Urinary bladder (tissue), 4 donors: Measurements from ENCODE around the gene ARRDC1. TPM values are rescaled to one million over a fixed set of nuclear protein-coding genes. Genes with fewer than 3 reads are reported as not detected.
"Not testable (repeated sequence)": the region's sequence is repeated elsewhere in the genome, so short reads cannot be mapped to it uniquely, and the experiment has no call there.

Experiments used
- DNase-seq: peaks from one replicate; pipeline ENCODE4 v3.0.0-alpha.2; 2015; ENCODE audit errors: extremely low spot score
- H3K27ac ChIP-seq: one replicate; pipeline ENCODE4 v1.5.1; 2013; ENCODE audit warnings: low read depth, mild to moderate bottlenecking, moderate library complexity
- H3K36me3 ChIP-seq: one replicate; pipeline ENCODE4 v1.6.1; 2013; ENCODE audit warnings: mild to moderate bottlenecking, moderate library complexity; ENCODE audit not compliant: insufficient read depth
- H3K4me1 ChIP-seq: one replicate; pipeline ENCODE4 v1.6.1; 2013; ENCODE audit warnings: mild to moderate bottlenecking, moderate library complexity; ENCODE audit not compliant: insufficient read depth
- H3K4me3 ChIP-seq: one replicate; pipeline ENCODE4 v1.5.1; 2013; ENCODE audit warnings: low read depth, low read length
- WGBS: extraction: QIAGEN DNeasy Blood & Tissue Kit; methylation state at CpG from one replicate; pipeline ENCODE4 v1.1.7; 2013; 5-methylcytosine and 5-hydroxymethylcytosine counted together
- polyA plus RNA-seq: library from polyadenylated mRNA; stranded (reverse); fragments of 200-250 nt; gene quantifications from one replicate; pipeline ENCODE4 v1.2.3, GENCODE V29; 2013
- total RNA-seq: library from RNA; depleted of rRNA; stranded (reverse); fragments of >200 nt; gene quantifications from one replicate; pipeline ENCODE4 v1.2.3, GENCODE V29; 2014
- donor health status: healthy with polysubstance abuse.
- donor health status: healthy.

The ARRDC1 gene
- total and polyA plus RNA-seq, 2 donors: 14.3 to 37.5 TPM

DNA sequence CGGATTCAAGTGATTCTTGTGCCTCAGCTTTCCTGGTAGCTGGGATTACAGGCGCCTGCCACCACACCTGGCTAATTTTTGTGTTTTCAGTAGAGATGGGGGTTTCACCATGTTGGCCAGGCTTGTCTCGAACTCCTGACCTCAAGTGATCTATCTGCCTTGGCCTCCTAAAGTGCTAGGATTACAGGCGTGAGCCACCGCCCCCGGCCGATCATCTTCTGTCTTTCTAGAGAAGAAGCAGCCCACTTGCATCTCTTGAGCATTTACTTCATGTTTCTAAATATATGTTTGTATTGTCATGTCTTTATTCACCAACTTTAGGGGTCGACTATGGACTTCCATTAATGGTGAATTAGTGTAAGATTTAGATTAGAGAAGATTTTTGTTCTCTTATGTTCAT, 16.7 kb downstream of the ARRDC1 start:
- H3K4me1 ChIP-seq, DNase-seq, H3K36me3 ChIP-seq, H3K4me3 ChIP-seq, H3K27ac ChIP-seq: not testable (repeated sequence)
- WGBS: 88% methylated on average over 8 of the region's 8 CpGs

DNA sequence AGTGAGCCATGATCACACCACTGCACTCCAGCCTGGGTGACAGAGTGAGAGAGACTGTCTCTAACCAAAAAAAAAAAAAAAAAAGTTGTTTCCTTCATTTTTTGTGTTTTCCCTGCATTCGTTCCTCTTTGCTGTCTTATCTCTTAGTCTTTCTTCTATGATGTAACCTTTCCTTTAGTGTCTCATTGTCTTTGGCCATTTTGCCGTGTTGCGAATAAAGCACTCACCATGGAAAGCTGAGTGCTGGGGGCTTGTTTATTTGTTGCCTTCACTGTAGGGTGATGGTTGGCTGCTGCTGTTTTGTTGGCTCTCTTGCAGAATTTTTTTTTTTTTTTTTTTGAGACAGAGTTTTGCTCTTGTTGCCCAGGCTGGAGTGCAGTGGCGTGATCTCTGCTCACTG, 21.0 kb downstream of the ARRDC1 start:
- Histone ChIP-seq H3K4me1 (no peaks in the 10 kb centered on the region), H3K27ac (no peak overlapping the region), H3K36me3 (no peaks in the 10 kb centered on the region), H3K4me3 (no peak overlapping the region)
- no peak for DNase-seq
- 69% methylated on average over 4 of the region's 4 CpGs for WGBS

DNA sequence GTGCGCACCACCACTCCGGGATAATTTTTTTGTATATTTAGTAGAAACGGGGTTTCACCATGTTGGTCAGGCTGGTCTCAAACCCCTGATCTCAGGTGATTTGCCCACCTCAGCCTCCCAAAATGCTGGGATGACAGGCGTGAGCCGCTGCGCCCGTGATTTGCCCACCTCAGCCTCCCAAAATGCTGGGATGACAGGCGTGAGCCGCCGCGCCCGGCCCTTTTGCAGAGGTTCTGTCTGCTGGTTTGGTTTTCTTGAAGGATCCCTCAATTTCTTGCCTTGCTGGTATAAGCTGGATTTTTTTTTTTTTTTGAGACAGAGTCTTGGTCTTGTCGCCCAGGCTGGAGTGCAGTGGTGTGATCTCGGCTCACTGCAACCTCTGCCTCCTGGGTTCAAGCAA, 21.9 kb downstream of the ARRDC1 start:
- H3K4me1 ChIP-seq: not testable (repeated sequence)

DNA sequence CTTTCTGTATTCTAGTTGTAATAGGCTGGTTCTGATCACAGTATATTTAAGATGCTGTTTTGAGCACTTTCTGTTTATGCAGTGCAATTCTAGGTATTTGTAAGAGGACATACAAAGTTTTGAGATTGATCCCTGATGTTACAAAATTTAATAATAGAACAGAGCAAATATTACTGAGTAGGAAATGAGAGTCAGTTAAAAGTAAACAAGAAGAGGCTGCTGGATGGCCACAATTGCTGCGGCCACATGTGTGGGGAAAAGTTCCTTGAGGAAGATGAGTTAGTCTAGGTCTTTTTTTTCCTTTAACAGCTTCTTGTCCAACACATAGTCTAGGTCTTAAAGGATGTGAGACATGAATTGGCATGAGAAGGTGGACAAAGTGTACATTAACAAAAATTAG, 24.6 kb downstream of the ARRDC1 start:
- Histone ChIP-seq H3K4me3 (no peak overlapping the region), H3K36me3 (no peaks in the 10 kb centered on the region), H3K27ac (no peak overlapping the region), H3K4me1 (no peaks in the 10 kb centered on the region)
- WGBS: 46% methylated on average over 1 of the region's 1 CpG
- DNase-seq: no peak

More for the DNA sequence above, 21.9 kb downstream of the ARRDC1 start:
- WGBS: 98% methylated on average over 14 of the region's 14 CpGs
- H3K27ac ChIP-seq, H3K36me3 ChIP-seq, DNase-seq, H3K4me3 ChIP-seq: not testable (repeated sequence)

DNA sequence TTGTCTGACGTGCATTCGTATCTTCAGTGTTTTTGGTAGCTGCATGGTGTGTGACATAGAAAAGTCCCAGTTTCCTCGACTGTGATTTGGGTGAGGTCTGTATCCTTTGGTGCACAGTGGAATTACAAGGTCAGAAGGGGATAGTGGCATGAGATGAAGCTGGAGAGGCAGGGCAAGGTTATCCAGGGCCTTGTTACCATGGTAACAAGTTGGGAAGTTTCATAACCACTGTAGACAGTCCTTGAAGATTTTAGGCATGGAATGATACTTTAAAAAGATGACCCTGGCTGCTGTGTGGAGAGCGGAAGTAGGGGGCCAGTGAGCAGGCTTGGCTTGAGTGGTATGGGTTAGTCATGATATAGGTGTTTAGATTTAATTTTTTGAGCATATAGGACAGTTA, 25.2 kb downstream of the ARRDC1 start:
- H3K36me3 ChIP-seq: no peaks in the 10 kb centered on the region
- no peak overlapping the region for H3K4me3 ChIP-seq
- DNase-seq: no peak
- H3K27ac ChIP-seq: no peak overlapping the region
- 77% methylated on average over 4 of the region's 4 CpGs for WGBS
- no peaks in the 10 kb centered on the region for H3K4me1 ChIP-seq

DNA sequence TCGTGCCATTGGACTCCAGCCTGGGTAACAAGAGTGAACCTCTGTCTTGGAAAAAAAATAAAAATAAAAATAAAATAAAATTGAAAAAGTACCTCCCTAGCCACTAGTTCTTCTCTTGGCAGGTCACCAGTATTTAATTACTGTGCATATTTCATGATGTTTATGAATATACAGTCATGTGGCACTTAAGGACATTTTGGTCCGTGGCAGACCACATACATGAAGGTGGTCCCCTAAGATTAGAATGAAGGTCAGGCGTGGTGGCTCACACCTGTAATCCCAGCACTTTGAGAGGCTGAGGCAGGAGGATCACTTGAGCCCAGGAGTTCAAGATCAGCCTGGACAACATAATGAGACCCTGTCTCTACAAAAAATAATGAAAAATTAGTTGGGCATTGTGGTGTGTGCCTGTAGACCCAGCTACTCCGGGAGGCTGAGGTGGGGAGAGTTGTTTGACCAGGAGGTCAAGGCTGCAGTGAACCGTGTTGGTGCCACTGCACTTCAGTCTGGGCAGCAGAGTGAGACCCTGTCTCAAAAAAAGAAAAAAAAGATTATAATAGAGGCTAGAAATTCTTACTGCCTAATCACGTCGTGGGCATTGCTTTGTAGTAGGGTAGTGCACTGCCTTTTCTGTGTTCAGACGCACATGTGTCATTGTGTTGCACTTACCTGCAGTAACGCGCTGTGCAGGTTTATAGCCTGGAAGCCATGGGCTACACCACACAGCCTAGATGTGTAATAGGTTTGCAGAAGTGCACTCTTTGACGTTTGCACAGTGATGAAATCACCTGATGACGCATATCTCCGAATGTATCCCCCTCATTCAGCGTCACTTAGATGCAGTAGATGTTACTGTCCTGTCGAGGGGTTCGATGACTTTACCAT, 26.1 kb downstream of the ARRDC1 start:
- H3K27ac ChIP-seq: no peak overlapping the region
- no peaks in the 10 kb centered on the region for H3K4me1 ChIP-seq
- no peak for DNase-seq
- H3K36me3 ChIP-seq: no peaks in the 10 kb centered on the region
- 90% methylated on average over 16 of the region's 16 CpGs for WGBS
- H3K4me3 ChIP-seq: no peak overlapping the region

DNA sequence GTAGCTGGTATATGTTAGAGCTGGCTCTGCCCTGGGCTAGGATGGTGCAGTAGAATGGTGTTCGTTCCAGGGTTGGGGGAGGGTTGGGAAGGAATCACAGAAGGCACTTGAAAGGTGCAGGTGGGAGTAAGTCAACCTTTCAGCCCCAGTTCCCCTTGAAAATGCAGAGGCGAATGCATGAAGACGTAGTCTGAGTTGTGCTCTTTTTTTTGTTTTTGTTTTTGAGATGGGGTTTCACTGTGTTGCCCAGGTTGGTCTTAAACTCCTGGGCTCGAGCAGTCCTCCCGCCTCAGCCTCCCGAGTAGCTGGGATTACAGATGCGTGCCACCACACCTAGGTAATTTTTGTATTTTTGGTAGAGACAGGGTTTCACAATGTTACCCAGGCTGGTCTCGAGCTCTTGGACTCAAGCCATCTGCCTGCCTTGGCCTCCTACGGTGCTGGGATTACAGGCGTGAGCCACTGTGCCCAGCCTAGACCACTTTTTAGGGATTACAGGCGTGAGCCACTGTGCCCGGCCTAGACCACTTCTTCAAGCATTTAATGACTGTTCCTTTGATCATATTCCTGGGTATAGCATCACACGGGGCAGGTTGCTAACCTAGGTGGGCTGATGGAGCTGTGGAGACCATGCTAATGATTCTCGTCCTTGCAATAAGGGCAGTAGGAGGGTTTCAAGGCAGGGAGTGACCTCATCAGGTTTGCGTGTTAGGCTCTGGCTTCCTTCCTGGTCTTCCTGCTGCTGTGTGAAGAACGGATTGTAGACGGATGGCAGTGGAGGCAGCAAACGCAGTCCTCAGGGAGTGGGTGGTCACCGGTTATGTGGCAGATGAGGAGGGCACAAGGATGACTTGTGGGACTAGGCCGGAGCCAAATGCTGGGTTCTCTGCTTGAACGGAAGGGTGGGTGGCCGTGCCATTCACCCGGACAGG, 27.0 kb downstream of the ARRDC1 start:
- Histone ChIP-seq H3K4me3 (no peak overlapping the region), H3K4me1 (no peaks in the 10 kb centered on the region), H3K36me3 (no peaks in the 10 kb centered on the region), H3K27ac (no peak overlapping the region)
- 77% methylated on average over 23 of the region's 23 CpGs for WGBS
- DNase-seq: no peak

DNA sequence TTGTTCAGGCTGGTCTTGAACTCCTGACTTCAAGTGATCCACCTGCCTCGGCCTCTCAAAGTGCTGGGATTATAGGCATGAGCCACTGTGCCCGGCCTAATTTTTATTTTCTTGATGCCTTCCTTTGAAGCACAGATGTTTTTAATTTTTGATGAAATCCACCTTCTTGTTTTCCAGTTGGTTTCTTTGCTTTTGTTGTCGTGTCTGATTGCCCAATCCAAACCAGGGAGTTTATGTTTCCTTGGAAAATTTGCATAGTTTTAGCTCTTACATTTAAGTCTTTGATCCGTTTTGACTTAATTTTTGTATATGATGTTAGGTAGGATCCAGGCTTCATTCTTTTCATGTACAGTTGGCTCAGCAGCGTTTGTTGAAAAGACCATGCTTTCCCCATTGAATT, 28.5 kb downstream of the ARRDC1 start:
- Histone ChIP-seq H3K36me3 (no peaks in the 10 kb centered on the region), H3K4me3 (no peak overlapping the region), H3K27ac (no peak overlapping the region), H3K4me1 (no peaks in the 10 kb centered on the region)
- DNase-seq: no peak
- 71% methylated on average over 5 of the region's 5 CpGs for WGBS

DNA sequence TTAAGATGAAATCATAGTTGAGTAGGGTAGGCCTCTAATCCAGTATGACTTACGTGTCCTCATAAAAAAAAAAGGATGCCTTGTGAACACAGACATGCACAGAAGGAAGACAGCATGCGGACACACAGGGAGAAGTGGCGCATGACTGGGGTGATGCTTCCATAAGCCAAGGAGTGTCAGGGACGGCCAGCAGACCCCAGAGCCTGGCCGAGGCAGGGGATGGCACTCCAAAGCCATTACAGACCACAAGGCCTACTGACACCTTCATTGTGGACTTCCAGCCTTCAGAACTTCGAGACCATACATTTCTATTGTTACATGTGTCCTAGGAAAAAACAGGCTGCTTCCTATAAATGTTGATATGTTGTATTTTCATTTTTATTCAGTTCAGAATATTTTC, 33.2 kb downstream of the ARRDC1 start:
- DNase-seq: no peak
- Histone ChIP-seq H3K27ac (no peak overlapping the region), H3K36me3 (no peaks in the 10 kb centered on the region), H3K4me1 (no peaks in the 10 kb centered on the region), H3K4me3 (no peak overlapping the region)
- WGBS: 90% methylated on average over 6 of the region's 6 CpGs

DNA sequence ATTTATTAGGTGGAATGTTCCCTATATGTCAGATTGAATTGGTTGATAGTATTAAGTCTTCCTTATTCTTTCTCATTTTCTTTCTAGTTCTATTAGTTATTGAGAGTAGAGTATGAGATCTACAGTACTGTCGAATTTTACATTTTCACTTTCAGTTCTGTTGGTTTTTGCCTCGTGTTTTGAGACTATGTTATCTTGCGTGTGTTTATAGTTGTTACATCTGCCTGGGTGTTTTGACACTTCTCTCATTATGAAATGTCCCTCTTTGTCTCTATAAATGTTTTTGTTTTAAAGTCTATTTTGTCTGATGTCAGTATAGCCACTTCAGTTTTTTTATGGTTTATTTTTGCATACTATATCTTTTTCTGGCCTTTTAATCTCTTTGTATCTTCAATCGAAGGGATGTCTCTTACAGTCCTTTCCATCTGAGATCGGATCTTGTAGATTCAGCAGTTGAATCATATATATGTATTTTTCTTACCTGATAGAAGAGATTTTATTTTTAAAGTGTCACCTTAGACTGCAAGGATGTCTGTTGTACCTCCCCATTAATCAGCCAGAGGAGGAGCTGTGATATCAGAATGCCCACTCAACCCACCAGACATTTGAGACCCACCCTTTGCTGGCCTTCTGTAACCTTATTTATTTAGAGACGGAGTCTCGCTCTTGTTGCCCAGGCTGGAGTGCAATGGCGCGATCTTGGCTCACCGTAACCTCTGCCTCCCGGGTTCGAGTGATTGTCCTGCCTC, 34.0 kb downstream of the ARRDC1 start:
- DNase-seq: no peak
- Histone ChIP-seq H3K4me3 (no peak overlapping the region), H3K36me3 (no peaks in the 10 kb centered on the region), H3K27ac (peak overlapping the region; percentile 52), H3K4me1 (no peaks in the 10 kb centered on the region)
- 74% methylated on average over 12 of the region's 12 CpGs for WGBS

DNA sequence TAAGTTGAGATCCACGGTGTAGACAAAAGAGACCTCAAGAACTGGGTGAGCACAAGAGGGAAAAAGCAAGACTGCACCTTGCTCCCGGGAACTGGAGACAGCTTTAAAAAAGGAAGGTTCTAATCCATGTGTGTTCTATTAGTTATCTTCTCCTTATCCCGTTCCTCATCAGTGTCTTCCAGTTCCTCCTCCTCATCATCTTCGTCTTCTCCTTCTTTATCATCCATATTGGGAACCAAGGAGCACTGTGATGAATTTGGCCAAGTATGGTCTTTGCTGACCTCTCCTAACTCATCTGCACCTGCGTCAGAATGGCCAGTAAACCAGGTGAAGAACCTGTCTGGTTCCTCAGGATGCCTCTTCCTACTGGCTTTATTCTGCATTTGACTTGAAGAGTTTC, 35.4 kb downstream of the ARRDC1 start:
- Histone ChIP-seq H3K27ac (no peak overlapping the region), H3K4me1 (no peaks in the 10 kb centered on the region), H3K4me3 (no peak overlapping the region), H3K36me3 (no peaks in the 10 kb centered on the region)
- 96% methylated on average over 5 of the region's 5 CpGs for WGBS
- no peak for DNase-seq

DNA sequence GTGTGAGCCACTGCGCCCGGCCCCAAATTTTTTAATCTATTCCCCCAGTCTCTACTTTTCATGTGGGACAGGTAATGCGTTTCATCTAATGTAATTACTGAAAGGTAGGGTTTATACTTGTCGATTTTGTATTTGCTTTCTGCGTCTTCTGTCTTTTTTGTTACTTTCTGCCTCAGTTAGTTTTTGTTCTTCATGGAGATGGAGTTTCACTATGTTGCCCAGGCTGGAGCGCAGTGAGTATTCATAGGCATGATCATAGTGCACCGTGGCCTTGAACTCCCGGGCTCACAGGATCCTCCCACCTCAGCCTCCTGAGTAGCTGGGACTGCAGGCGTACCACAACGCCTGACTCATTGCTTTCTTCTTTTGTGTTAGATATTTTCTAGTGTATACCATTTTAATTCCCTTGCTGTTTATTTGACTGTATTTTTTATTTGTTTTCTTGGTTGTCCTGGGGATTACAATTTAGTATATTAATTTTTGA, 36.7 kb downstream of the ARRDC1 start:
- 95% methylated on average over 10 of the region's 10 CpGs for WGBS
- Histone ChIP-seq H3K27ac (no peak overlapping the region), H3K4me3 (no peak overlapping the region), H3K36me3 (no peaks in the 10 kb centered on the region), H3K4me1 (no peaks in the 10 kb centered on the region)
- no peak for DNase-seq

DNA sequence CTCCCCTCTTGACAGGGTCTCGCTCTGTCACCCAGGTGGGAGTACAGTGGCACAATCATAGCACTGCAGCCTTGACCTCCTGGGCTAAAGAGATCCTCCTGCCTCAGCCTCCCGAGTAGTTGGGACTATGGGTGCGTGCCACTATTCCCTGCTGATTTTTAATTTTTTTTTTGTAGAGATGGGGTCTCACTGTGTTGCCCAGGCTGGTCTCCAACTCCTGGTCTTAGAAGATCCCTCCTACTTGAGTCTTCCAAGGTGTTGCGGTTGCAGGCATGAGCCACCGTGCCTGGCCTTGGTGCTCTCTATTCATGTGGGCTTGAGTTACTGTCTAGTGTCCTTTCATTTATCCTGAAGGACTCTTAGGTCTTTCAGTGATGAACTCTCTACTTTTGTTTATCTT, 37.4 kb downstream of the ARRDC1 start:
- Histone ChIP-seq H3K4me1 (no peaks in the 10 kb centered on the region), H3K27ac (no peak overlapping the region), H3K4me3 (no peak overlapping the region), H3K36me3 (no peaks in the 10 kb centered on the region)
- WGBS: 97% methylated on average over 5 of the region's 5 CpGs
- DNase-seq: no peak
